Measurements from ENCODE around the gene POPDC3.

POPDC3 gene

GRCh38 chr6:105152880-105153279 is 26.9 kb downstream of the POPDC3 start:
- Histone ChIP-seq H3K27ac (ENCODE audit: poor library complexity, severe bottlenecking) (no peak overlapping the region), H3K4me1 (ENCODE audit: insufficient read depth, poor library complexity, severe bottlenecking) (no peaks in the 10 kb centered on the region), H3K27me3 (ENCODE audit: insufficient read depth, poor library complexity, severe bottlenecking) (no peaks in the 10 kb centered on the region), H3K4me3 (ENCODE audit: severe bottlenecking) (no peak overlapping the region), H3K9me3 (ENCODE audit: severe bottlenecking) (no peaks in the 10 kb centered on the region), H3K36me3 (ENCODE audit: low read depth) (no peaks in the 10 kb centered on the region; the same call in 1 of the 2 replicates)
- TF ChIP-seq, protein P1, sequence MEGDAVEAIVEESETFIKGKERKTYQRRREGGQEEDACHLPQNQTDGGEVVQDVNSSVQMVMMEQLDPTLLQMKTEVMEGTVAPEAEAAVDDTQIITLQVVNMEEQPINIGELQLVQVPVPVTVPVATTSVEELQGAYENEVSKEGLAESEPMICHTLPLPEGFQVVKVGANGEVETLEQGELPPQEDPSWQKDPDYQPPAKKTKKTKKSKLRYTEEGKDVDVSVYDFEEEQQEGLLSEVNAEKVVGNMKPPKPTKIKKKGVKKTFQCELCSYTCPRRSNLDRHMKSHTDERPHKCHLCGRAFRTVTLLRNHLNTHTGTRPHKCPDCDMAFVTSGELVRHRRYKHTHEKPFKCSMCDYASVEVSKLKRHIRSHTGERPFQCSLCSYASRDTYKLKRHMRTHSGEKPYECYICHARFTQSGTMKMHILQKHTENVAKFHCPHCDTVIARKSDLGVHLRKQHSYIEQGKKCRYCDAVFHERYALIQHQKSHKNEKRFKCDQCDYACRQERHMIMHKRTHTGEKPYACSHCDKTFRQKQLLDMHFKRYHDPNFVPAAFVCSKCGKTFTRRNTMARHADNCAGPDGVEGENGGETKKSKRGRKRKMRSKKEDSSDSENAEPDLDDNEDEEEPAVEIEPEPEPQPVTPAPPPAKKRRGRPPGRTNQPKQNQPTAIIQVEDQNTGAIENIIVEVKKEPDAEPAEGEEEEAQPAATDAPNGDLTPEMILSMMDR (IDR thresholded peaks at IDR 0.05; ENCODE audit: poor library complexity, severe bottlenecking), result no peak
- no peak for ATAC-seq (ENCODE audit: low read depth)
- DNase-seq (ENCODE audit: low spot score), result no peak

- no peaks in the 10 kb centered on the region for H3K27me3 ChIP-seq (ENCODE audit: insufficient read depth, poor library complexity, severe bottlenecking)
- no peak for DNase-seq (ENCODE audit: low spot score)
- ATAC-seq (ENCODE audit: low read depth), result no peak
- H3K9me3 ChIP-seq (ENCODE audit: severe bottlenecking), result no peaks in the 10 kb centered on the region
- H3K36me3 ChIP-seq (ENCODE audit: low read depth), result no peaks in the 10 kb centered on the region
- no peak overlapping the region for H3K4me3 ChIP-seq (ENCODE audit: severe bottlenecking)
- H3K4me1 ChIP-seq (ENCODE audit: insufficient read depth, poor library complexity, severe bottlenecking), result no peaks in the 10 kb centered on the region
- TF ChIP-seq, protein P1 (IDR thresholded peaks at IDR 0.05; ENCODE audit: poor library complexity, severe bottlenecking), result no peak
- no peak overlapping the region for H3K27ac ChIP-seq (ENCODE audit: poor library complexity, severe bottlenecking)
These were observed 28.2 kb downstream of the POPDC3 start for GRCh38 chr6:105151644-105152043.

GRCh38 chr6:105138141-105138540 is 41.7 kb downstream of the POPDC3 start:
- no peak overlapping the region for H3K27ac ChIP-seq (ENCODE audit: poor library complexity, severe bottlenecking)
- no peak overlapping the region for H3K4me3 ChIP-seq (ENCODE audit: severe bottlenecking)
- no peaks in the 10 kb centered on the region for H3K36me3 ChIP-seq (ENCODE audit: low read depth)
- TF ChIP-seq, protein P1 (IDR thresholded peaks at IDR 0.05; ENCODE audit: poor library complexity, severe bottlenecking), result no peak
- H3K4me1 ChIP-seq (ENCODE audit: insufficient read depth, poor library complexity, severe bottlenecking), result peaks cover 10% of the 10 kb centered on the region
- DNase-seq (ENCODE audit: low spot score) (no peak), ATAC-seq (ENCODE audit: low read depth) (no peak)
- H3K27me3 ChIP-seq (ENCODE audit: insufficient read depth, poor library complexity, severe bottlenecking), result no peaks in the 10 kb centered on the region
- no peaks in the 10 kb centered on the region for H3K9me3 ChIP-seq (ENCODE audit: severe bottlenecking)

DNA sequence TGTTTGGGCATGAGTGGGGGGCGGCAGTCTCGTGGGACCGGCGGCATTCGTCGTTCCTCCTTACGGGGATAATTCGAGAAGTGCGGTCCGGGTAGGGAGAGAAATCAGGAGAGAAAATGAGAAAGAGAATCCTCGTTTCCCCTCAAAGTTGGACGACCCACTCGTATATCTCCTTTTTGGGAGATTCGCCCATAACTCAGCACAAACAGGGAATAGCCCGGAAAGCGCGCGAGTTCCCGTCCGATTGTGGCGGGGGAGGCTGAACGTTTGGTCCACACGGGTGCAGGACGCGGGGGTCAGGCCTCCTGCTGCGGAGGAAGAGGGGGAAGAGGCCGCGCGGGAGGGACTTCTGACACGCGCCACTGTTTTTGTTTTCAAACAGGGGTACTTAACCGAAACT is 42.4 kb downstream of the POPDC3 start:
- Histone ChIP-seq H3K4me3 (ENCODE audit: severe bottlenecking) (peak overlapping the region; percentile 95), H3K27ac (ENCODE audit: poor library complexity, severe bottlenecking) (no peak overlapping the region), H3K36me3 (ENCODE audit: low read depth) (no peaks in the 10 kb centered on the region), H3K4me1 (ENCODE audit: insufficient read depth, poor library complexity, severe bottlenecking) (peaks cover 10% of the 10 kb centered on the region), H3K9me3 (ENCODE audit: severe bottlenecking) (no peaks in the 10 kb centered on the region), H3K27me3 (ENCODE audit: insufficient read depth, poor library complexity, severe bottlenecking) (no peaks in the 10 kb centered on the region)
- ATAC-seq (ENCODE audit: low read depth), result no peak
- TF ChIP-seq, protein P1 (IDR thresholded peaks at IDR 0.05; ENCODE audit: poor library complexity, severe bottlenecking), result no peak
- DNase-seq (ENCODE audit: low spot score), result no peak

DNA sequence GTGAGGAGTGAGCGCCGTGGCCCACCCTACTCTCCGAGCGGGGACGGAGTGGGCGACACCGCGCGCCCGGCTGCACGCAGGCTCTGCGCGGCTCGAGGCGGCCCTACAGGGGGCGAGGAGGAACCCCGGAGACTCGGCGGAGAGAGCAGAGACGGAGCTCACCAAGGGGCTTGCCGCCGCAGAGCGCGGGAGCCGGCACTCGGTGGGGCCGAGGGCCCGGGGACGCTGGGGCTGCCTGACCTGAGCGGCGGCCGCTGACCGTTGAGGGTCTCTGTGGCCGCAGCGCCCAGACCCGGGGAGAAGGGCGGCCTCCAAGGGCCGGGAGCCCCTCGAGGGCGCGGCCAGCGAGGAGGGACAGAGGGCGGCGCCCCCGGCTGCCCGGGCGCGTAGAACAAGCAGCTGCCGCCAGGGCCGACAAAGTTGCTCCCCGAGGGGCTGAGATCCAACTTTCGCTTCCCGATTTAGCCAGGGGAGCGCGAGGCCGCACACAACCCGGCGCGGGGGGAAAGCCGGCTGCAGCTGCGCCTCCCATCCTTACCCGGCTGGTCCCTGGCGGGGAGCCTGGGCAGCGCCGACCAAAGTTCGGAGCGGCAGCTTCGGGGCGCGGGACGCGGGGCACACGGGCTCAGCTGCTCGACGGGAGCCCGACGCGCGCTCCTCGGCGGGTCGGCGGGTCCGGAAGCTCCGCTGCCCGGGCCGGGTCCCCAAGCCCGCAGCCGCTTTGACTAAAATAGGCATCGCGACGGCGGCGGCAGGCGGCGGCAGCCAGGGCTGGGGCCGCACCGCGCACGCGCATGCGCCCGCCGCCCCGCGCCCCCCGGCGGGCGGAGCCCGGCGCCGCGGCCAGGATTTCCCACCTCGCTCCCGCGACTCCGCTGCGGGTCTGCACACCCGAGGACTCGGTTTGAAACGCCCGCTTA is 43.1 kb downstream of the POPDC3 start:
- H3K27ac ChIP-seq (ENCODE audit: poor library complexity, severe bottlenecking), result no peak overlapping the region
- DNase-seq (ENCODE audit: low spot score), result no peak
- H3K4me3 ChIP-seq (ENCODE audit: severe bottlenecking), result peak overlapping the region; percentile 95
- H3K4me1 ChIP-seq (ENCODE audit: insufficient read depth, poor library complexity, severe bottlenecking), result peaks cover 10% of the 10 kb centered on the region
- peak; percentile 76 for ATAC-seq (ENCODE audit: low read depth)
- no peaks in the 10 kb centered on the region for H3K27me3 ChIP-seq (ENCODE audit: insufficient read depth, poor library complexity, severe bottlenecking)
- H3K36me3 ChIP-seq (ENCODE audit: low read depth), result no peaks in the 10 kb centered on the region
- no peaks in the 10 kb centered on the region for H3K9me3 ChIP-seq (ENCODE audit: severe bottlenecking)
- TF ChIP-seq, protein P1 (IDR thresholded peaks at IDR 0.05; ENCODE audit: poor library complexity, severe bottlenecking), result peak; percentile 38
